GM18861 (cell line): Measurements from ENCODE around the gene ADGRG6.
"Not testable (repeated sequence)": the region's sequence is repeated elsewhere in the genome, so short reads cannot be mapped to it uniquely, and the experiment has no call there.

Experiments
- ATAC-seq: cut with Tn5 transposase; IDR thresholded peaks from one replicate; pipeline ENCODE4 v1.9.1; 2021; ENCODE audit not compliant: unreplicated experiment

The ADGRG6 gene

GRCh38 chr6:142342986-142343385, 41.2 kb downstream of the ADGRG6 start:
- no peak for ATAC-seq

- no peak for ATAC-seq
These were observed 42.1 kb downstream of the ADGRG6 start for GRCh38 chr6:142343938-142344337.

- no peak for ATAC-seq
These were observed 43.5 kb downstream of the ADGRG6 start for GRCh38 chr6:142345261-142345660.

GRCh38 chr6:142346166-142346565, 44.4 kb downstream of the ADGRG6 start:
- not testable (repeated sequence) for ATAC-seq

- no peak for ATAC-seq
These were observed 47.5 kb downstream of the ADGRG6 start for GRCh38 chr6:142349215-142349823.

- ATAC-seq = no peak
These were observed 48.5 kb downstream of the ADGRG6 start for GRCh38 chr6:142350309-142350708.

- no peak for ATAC-seq
These were observed 51.9 kb downstream of the ADGRG6 start for GRCh38 chr6:142353690-142354089.

GRCh38 chr6:142354650-142355049, 52.8 kb downstream of the ADGRG6 start:
- ATAC-seq = no peak

- no peak for ATAC-seq
These were observed 53.8 kb downstream of the ADGRG6 start for GRCh38 chr6:142355520-142356174.

- no peak for ATAC-seq
These were observed 54.5 kb downstream of the ADGRG6 start for GRCh38 chr6:142356201-142356883.

- ATAC-seq = no peak
These were observed 55.0 kb downstream of the ADGRG6 start for GRCh38 chr6:142356884-142357225.

GRCh38 chr6:142357879-142358278, 56.1 kb downstream of the ADGRG6 start:
- ATAC-seq = no peak

- no peak for ATAC-seq
These were observed 57.6 kb downstream of the ADGRG6 start for GRCh38 chr6:142359271-142359960.

GRCh38 chr6:142361345-142361744, 59.5 kb downstream of the ADGRG6 start:
- ATAC-seq = no peak

GRCh38 chr6:142361779-142362750, 60.3 kb downstream of the ADGRG6 start:
- ATAC-seq = no peak

GRCh38 chr6:142367061-142367460, 65.3 kb downstream of the ADGRG6 start:
- ATAC-seq = no peak

- no peak for ATAC-seq
These were observed 65.8 kb downstream of the ADGRG6 start for GRCh38 chr6:142367501-142368018.

GRCh38 chr6:142369266-142369665, 67.5 kb downstream of the ADGRG6 start:
- no peak for ATAC-seq

GRCh38 chr6:142372348-142372747, 70.5 kb downstream of the ADGRG6 start:
- ATAC-seq = no peak
